ENCODE results near the gene FXYD5. TPM values are rescaled to one million over a fixed set of nuclear protein-coding genes. Genes with fewer than 3 reads are reported as not detected.
A peak's percentile ranks its signal among the peaks of the same experiment; 100 is the strongest.

Gene FXYD5
- total and polyA plus RNA-seq, 9 of the 15 experiments (the other 6 are each of a cell fraction or from before 2014, with no cell fraction given): 104 to 537 (median 174) TPM

GRCh38 chr19:35169221-35169995 lies 14.9 kb downstream of the FXYD5 start:
- Histone ChIP-seq H3K9me3 (replicated peaks; ENCODE audit: control insufficient read depth, insufficient read depth, low read depth, low read length) (peaks cover 12% of the 10 kb centered on the region; the same call in 1 of the 2 replicates), H4K20me1 (replicated peaks; ENCODE audit: control insufficient read depth, insufficient read depth, low read length) (no peaks in the 10 kb centered on the region), H3K4me1 (replicated peaks in 1 of 2; ENCODE audit: control insufficient read depth in 2 of 2, insufficient read depth in 2 of 2, low read length in 2 of 2) (peaks cover 40 to 49% of the 10 kb centered on the region in 2 experiments), H3K27me3 (ENCODE audit: control insufficient read depth in 2 of 2, insufficient read depth in 2 of 2, low read length in 2 of 2) (no peaks in the 10 kb centered on the region; a peak in 1 of 5 replicates), H3K36me3 (ENCODE audit: control insufficient read depth, insufficient read depth, low read length) (peaks cover 77% of the 10 kb centered on the region), H3K9ac (ENCODE audit: insufficient read depth in 1 of 2, low read depth in 2 of 2, low read length in 2 of 2) (no peak overlapping the region), H3K27ac (ENCODE audit: extremely low read depth, low read depth, low read length) (no peak overlapping the region), H2AFZ (ENCODE audit: low read depth, low read length) (no peak overlapping the region), H3K4me2 (ENCODE audit: insufficient read depth, low read length) (no peak overlapping the region), H3K4me3 (no peak overlapping the region), H3K9me1 (ENCODE audit: control insufficient read depth, insufficient read depth, low read length) (no peaks in the 10 kb centered on the region), H3K79me2 (ENCODE audit: control insufficient read depth, insufficient read depth, low read length) (peaks cover 13% of the 10 kb centered on the region; the same call in 2 of the 3 replicates)
- DNase-seq (ENCODE audit: extremely low read depth in 1 of 4, low spot score in 3 of 4) (no peak), ATAC-seq (no peak), FAIRE-seq (no peak)
- TF ChIP-seq RBFOX2 (IDR thresholded peaks at IDR 0.05; ENCODE audit: low read depth, low read length) (peak; percentile 54), POLR2G (IDR thresholded peaks at IDR 0.05; ENCODE audit: low read depth, low read length) (peak; percentile 47), MAFK (IDR thresholded peaks at IDR 0.05; ENCODE audit: low read length) (no peak)
- intact Hi-C loops (cut with micrococcal nuclease): loop anchor here (5.0 kb wide), 2 partner anchors 38 to 78 kb away; partner anchors contain the start of gene LSR
- POLR2A ChIA-PET: interaction anchor here (0.6 to 1.6 kb wide), 6 partner anchors 8 to 551 kb away, joined by 3 to 4 read pairs (median 4); no protein-coding TSS in a partner anchor
- CTCF ChIA-PET (ENCODE audit: low intra/inter-chr PET ratio): no interaction called here
- no TSS peak for BruUV-seq (replicated peaks)
- WGBS (ENCODE audit: insufficient coverage, low coverage, missing lambda C conversion rate): 83% methylated on average over 16 of the region's 18 CpGs
- in situ Hi-C loops (cut with MboI): no loop called here
